Measurements from ENCODE around the gene LELP1. TPM values are rescaled to one million over a fixed set of nuclear protein-coding genes. Genes with fewer than 3 reads are reported as not detected.

Gene LELP1
- total RNA-seq, 1 donor from 2014 or later = not detected

GRCh38 chr1:153202006-153202405, 1.2 kb upstream of the LELP1 start:
- H3K27me3 Mint-ChIP-seq (ENCODE audit: low read depth) = peaks cover 5% of the 10 kb centered on the region
- H3K27ac Mint-ChIP-seq (ENCODE audit: unreplicated experiment) = no peak overlapping the region
- no peaks in the 10 kb centered on the region for H3K4me1 Mint-ChIP-seq (ENCODE audit: low read depth)
- no peak for DNase-seq (ENCODE audit: low spot score)
- no peaks in the 10 kb centered on the region for H3K36me3 Mint-ChIP-seq (ENCODE audit: low read depth)
- H3K9me3 Mint-ChIP-seq (ENCODE audit: low read depth) = no peaks in the 10 kb centered on the region
- no peak overlapping the region for H3K4me3 Mint-ChIP-seq (ENCODE audit: unreplicated experiment)
- TF ChIP-seq CTCF (IDR thresholded peaks at IDR 0.05) = no peak

GRCh38 chr1:153206631-153207030, 3.4 kb downstream of the LELP1 start:
- no peaks in the 10 kb centered on the region for H3K36me3 Mint-ChIP-seq (ENCODE audit: low read depth)
- DNase-seq (ENCODE audit: low spot score) = no peak
- H3K27ac Mint-ChIP-seq (ENCODE audit: unreplicated experiment) = no peak overlapping the region
- H3K27me3 Mint-ChIP-seq (ENCODE audit: low read depth) = peaks cover 10% of the 10 kb centered on the region
- TF ChIP-seq CTCF (IDR thresholded peaks at IDR 0.05) = no peak
- H3K9me3 Mint-ChIP-seq (ENCODE audit: low read depth) = no peaks in the 10 kb centered on the region
- H3K4me1 Mint-ChIP-seq (ENCODE audit: low read depth) = no peaks in the 10 kb centered on the region
- H3K4me3 Mint-ChIP-seq (ENCODE audit: unreplicated experiment) = no peak overlapping the region

- no peak for TF ChIP-seq CTCF (IDR thresholded peaks at IDR 0.05)
- no peak overlapping the region for H3K4me3 Mint-ChIP-seq (ENCODE audit: unreplicated experiment)
- no peak overlapping the region for H3K27ac Mint-ChIP-seq (ENCODE audit: unreplicated experiment)
- DNase-seq (ENCODE audit: low spot score) = no peak
- peaks cover 13% of the 10 kb centered on the region for H3K27me3 Mint-ChIP-seq (ENCODE audit: low read depth)
- no peaks in the 10 kb centered on the region for H3K4me1 Mint-ChIP-seq (ENCODE audit: low read depth)
- no peaks in the 10 kb centered on the region for H3K9me3 Mint-ChIP-seq (ENCODE audit: low read depth)
- H3K36me3 Mint-ChIP-seq (ENCODE audit: low read depth) = no peaks in the 10 kb centered on the region
These were observed 7.0 kb downstream of the LELP1 start for GRCh38 chr1:153210206-153210605.

DNA sequence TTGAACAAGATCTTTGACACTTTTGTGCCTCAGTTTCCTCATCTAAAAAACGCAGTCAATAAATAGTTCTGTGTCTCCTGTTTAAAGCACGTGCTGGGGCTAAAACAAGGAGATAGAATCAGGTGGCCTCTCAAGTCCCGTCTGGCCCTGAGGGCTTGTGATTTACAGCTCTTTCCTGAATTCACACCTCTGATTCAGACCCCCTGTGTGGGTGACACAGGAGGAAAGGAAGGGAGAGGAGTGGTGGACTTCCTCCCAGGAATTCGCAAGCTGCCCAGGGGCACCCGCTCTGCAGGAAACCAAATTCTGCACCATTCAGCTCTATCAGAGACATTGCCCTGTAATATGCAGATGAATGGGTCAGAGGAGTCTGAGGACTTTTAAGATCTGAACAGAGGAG, 9.0 kb downstream of the LELP1 start:
- no peak for TF ChIP-seq CTCF (IDR thresholded peaks at IDR 0.05)
- no peaks in the 10 kb centered on the region for H3K9me3 Mint-ChIP-seq (ENCODE audit: low read depth)
- peaks cover 11% of the 10 kb centered on the region for H3K27me3 Mint-ChIP-seq (ENCODE audit: low read depth)
- no peaks in the 10 kb centered on the region for H3K4me1 Mint-ChIP-seq (ENCODE audit: low read depth)
- H3K27ac Mint-ChIP-seq (ENCODE audit: unreplicated experiment) = no peak overlapping the region
- no peak for DNase-seq (ENCODE audit: low spot score)
- H3K4me3 Mint-ChIP-seq (ENCODE audit: unreplicated experiment) = no peak overlapping the region
- no peaks in the 10 kb centered on the region for H3K36me3 Mint-ChIP-seq (ENCODE audit: low read depth)

GRCh38 chr1:153213519-153213918, 10.3 kb downstream of the LELP1 start:
- Mint-ChIP-seq H3K9me3 (ENCODE audit: low read depth) (no peaks in the 10 kb centered on the region), H3K27me3 (ENCODE audit: low read depth) (peaks cover 15% of the 10 kb centered on the region), H3K36me3 (ENCODE audit: low read depth) (no peaks in the 10 kb centered on the region), H3K4me1 (ENCODE audit: low read depth) (no peaks in the 10 kb centered on the region), H3K4me3 (ENCODE audit: unreplicated experiment) (no peak overlapping the region), H3K27ac (ENCODE audit: unreplicated experiment) (no peak overlapping the region)
- no peak for TF ChIP-seq CTCF (IDR thresholded peaks at IDR 0.05)
- no peak for DNase-seq (ENCODE audit: low spot score)
